Measurements from ENCODE around the gene NLGN4X. TPM values are rescaled to one million over a fixed set of nuclear protein-coding genes. Genes with fewer than 3 reads are reported as not detected.

Gene NLGN4X
- total RNA-seq, 1 experiment from 2014 or later, result 183 TPM

DNA sequence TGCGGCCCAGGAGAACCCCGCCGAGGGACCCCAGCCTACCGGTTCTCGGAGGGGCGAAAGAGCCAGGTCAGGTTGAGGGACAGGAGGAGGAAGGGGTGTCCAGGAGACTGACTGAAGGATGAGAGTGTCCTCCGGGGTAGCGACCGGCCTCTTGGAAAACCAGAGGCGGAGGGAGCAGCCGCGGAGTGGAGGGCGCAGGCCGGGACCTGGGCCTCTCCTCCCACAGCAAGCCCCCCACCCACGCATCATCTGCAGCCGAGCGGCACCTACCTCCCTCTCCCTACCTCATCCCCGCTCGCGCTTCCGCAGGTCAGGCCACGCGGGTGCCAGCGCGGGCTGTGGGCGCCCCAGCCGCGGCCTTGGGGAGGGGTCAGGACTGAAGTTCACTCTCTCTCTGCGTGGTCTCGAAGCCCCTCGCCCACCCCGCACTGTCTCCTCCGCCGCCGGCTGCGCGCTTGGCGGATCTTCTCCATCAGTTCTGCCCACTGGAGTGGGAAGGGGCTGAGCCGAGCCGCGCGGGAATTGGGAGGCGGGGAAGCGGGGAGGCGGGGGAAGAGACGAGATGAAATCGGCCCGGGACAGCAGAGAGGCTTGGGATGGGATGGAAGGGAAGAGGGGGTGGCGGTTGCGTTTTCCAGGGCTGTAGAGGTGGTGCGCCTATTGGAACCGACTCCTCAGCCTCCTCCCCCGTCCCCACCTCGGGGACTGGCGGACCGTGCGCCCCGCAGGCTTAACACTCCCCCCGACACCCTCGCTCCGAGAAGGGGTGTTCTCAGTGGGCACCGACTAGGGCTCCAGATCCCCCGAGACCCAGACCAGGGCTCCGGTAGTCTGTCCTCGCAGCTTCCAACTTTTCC lies 1.8 kb downstream of the NLGN4X start:
- DNase-seq, result peak; percentile 67
- H3K27ac ChIP-seq (ENCODE audit: low read length), result peak overlapping the region; percentile 98
- peak overlapping the region; percentile 94 for H3K4me3 ChIP-seq (ENCODE audit: low read length)
- H3K9me3 ChIP-seq (ENCODE audit: low read length), result no peaks in the 10 kb centered on the region
- peak overlapping the region; percentile 98 for H3K9ac ChIP-seq (ENCODE audit: low read length)
- peak overlapping the region; percentile 89 for H3K4me2 ChIP-seq (ENCODE audit: low read depth, low read length, poor library complexity, severe bottlenecking)
- H3K36me3 ChIP-seq (ENCODE audit: insufficient read depth, low read length), result peaks cover 24% of the 10 kb centered on the region
- peaks cover 67% of the 10 kb centered on the region for H3K79me2 ChIP-seq (ENCODE audit: low read length)
- no peaks in the 10 kb centered on the region for H3K27me3 ChIP-seq (ENCODE audit: low read length)
- peaks cover 45% of the 10 kb centered on the region for H4K20me1 ChIP-seq (ENCODE audit: insufficient read depth, low read depth, low read length)
- H3K9me2 ChIP-seq (replicated peaks; ENCODE audit: insufficient read depth, low read length), result no peaks in the 10 kb centered on the region
- no peak overlapping the region for H2AFZ ChIP-seq (ENCODE audit: low read length)
- H3K4me1 ChIP-seq (ENCODE audit: low read length), result peaks cover 64% of the 10 kb centered on the region

DNA sequence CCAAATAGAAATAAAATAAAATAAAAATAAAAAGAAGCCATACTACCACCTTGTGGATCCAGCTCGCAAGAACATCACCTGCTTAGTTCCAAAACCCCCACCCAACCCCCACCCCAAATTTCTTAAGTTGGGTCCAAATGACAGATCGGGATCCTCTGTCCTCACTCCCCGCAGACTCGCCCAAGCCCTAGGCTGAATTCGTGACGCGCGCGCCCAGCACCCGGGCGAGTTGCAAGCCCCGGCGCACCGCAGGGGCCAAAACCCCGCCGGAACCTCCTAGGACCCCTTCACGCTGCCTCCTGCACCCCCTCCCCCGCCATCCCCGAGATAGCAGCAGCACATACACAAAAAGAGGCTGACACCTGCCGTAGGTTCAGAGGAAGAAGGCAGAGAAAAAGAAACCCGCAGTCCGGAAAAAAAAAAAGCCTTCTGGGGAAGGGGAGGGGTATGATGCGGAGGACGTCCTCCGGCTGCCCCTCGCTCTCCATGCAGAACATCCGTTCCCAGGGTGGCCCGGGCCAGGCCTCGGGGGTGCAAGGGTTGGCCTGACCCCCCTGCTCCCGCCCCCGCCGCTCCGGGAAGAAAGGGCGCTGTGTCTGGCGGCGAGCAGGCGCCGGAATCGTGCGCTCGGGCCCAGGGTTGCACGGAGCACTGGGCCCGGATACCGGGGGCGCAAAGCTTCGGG lies 2.6 kb downstream of the NLGN4X start:
- Histone ChIP-seq H3K9me3 (ENCODE audit: low read length) (no peaks in the 10 kb centered on the region), H3K4me3 (ENCODE audit: low read length) (peak overlapping the region; percentile 94), H3K27me3 (ENCODE audit: low read length) (no peaks in the 10 kb centered on the region), H3K79me2 (ENCODE audit: low read length) (peaks cover 75% of the 10 kb centered on the region), H3K27ac (ENCODE audit: low read length) (peak overlapping the region; percentile 98), H3K4me1 (ENCODE audit: low read length) (peaks cover 69% of the 10 kb centered on the region), H3K9me2 (replicated peaks; ENCODE audit: insufficient read depth, low read length) (no peaks in the 10 kb centered on the region), H3K36me3 (ENCODE audit: insufficient read depth, low read length) (peaks cover 29% of the 10 kb centered on the region), H3K9ac (ENCODE audit: low read length) (peak overlapping the region; percentile 98), H4K20me1 (ENCODE audit: insufficient read depth, low read depth, low read length) (peaks cover 51% of the 10 kb centered on the region), H3K4me2 (ENCODE audit: low read depth, low read length, poor library complexity, severe bottlenecking) (peak overlapping the region; percentile 89), H2AFZ (ENCODE audit: low read length) (no peak overlapping the region)
- peak; percentile 69 for DNase-seq

DNA sequence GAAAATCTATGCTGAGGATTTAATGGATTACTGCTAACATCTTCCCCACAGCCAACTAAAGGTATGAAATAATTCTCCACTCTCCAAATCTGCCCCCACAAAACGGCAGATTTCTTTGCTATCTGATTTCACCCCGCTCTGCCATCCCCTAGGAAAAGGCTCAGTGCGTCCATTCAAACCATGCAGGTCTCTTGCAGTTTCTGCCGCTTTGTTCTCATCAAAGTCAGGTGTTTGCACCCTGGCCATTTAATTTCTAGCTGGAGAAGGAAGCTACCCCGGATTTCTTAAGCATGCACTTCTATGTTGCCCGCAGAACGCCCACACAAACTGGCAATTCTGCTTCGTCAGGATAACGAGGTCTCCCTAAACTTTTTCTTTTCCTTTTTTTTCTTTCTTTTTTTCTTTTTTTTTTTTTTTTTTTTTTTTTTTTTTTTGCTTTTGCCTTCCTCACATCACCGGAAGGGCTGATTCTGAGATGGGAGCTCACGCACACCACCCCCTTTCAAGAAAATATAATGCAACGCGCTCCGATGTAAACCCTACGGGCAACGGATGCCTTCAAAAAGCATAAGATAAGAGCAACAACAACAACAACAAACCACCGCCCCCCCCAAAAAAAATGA lies 3.3 kb downstream of the NLGN4X start:
- Histone ChIP-seq H3K4me3 (ENCODE audit: low read length) (peak overlapping the region; percentile 94), H3K27me3 (ENCODE audit: low read length) (no peaks in the 10 kb centered on the region), H3K27ac (ENCODE audit: low read length) (peak overlapping the region; percentile 98), H3K9ac (ENCODE audit: low read length) (peak overlapping the region; percentile 98), H2AFZ (ENCODE audit: low read length) (no peak overlapping the region), H3K9me3 (ENCODE audit: low read length) (no peaks in the 10 kb centered on the region), H3K36me3 (ENCODE audit: insufficient read depth, low read length) (peaks cover 30% of the 10 kb centered on the region), H3K79me2 (ENCODE audit: low read length) (peaks cover 81% of the 10 kb centered on the region), H4K20me1 (ENCODE audit: insufficient read depth, low read depth, low read length) (peaks cover 54% of the 10 kb centered on the region), H3K9me2 (replicated peaks; ENCODE audit: insufficient read depth, low read length) (no peaks in the 10 kb centered on the region), H3K4me1 (ENCODE audit: low read length) (peaks cover 67% of the 10 kb centered on the region), H3K4me2 (ENCODE audit: low read depth, low read length, poor library complexity, severe bottlenecking) (peak overlapping the region; percentile 89)
- peak; percentile 76 for DNase-seq

DNA sequence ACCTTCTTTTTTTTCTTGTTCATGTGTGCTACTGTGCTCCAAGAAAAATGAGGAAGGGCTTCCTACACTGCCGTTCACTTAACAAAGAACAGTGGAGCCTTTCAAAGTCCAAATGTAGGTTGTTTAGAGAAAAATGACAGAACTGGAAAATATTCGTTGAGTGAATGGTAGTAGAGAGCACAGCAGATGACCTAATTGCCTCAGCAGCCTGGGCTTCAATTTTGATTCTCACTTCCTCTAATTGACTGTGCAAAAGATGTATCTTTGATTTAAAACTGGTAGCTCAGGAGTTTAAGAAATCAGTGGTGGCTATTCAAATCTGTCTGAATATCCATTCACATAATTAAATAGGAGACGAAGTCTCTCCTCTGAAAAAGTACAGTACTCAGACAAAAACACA lies 5.2 kb downstream of the NLGN4X start:
- Histone ChIP-seq H3K36me3 (ENCODE audit: insufficient read depth, low read length) (peaks cover 40% of the 10 kb centered on the region), H4K20me1 (ENCODE audit: insufficient read depth, low read depth, low read length) (peaks cover 65% of the 10 kb centered on the region), H3K9ac (ENCODE audit: low read length) (peak overlapping the region; percentile 40), H3K4me3 (ENCODE audit: low read length) (peak overlapping the region; percentile 62), H3K4me1 (ENCODE audit: low read length) (peaks cover 72% of the 10 kb centered on the region), H3K27ac (ENCODE audit: low read length) (peak overlapping the region; percentile 98), H2AFZ (ENCODE audit: low read length) (no peak overlapping the region), H3K27me3 (ENCODE audit: low read length) (no peaks in the 10 kb centered on the region), H3K79me2 (ENCODE audit: low read length) (peaks cover 99% of the 10 kb centered on the region), H3K9me3 (ENCODE audit: low read length) (no peaks in the 10 kb centered on the region), H3K9me2 (replicated peaks; ENCODE audit: insufficient read depth, low read length) (no peaks in the 10 kb centered on the region), H3K4me2 (ENCODE audit: low read depth, low read length, poor library complexity, severe bottlenecking) (peak overlapping the region; percentile 89)
- DNase-seq, result peak; percentile 90

DNA sequence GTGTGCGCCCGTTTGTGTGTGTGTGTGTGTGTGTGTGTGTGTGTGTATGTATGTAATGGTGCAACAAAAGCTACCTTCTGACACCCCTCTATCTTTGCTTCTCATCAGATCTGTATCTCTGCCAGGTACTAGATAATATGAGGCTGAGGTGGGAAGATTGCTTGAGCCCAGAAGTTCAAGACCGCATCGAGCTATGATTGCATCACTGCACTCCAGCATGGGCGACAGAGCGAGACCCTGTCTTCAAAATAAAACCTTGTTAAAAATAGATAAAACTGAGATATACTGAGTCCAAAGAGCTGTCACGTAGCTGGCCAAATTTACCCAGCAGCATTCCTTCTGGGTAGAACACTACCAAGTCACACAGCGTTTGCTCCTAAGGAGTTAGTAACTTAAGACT lies 18.4 kb downstream of the NLGN4X start:
- Histone ChIP-seq H4K20me1 (ENCODE audit: insufficient read depth, low read depth, low read length) (peaks cover 92% of the 10 kb centered on the region), H3K4me2 (ENCODE audit: low read depth, low read length, poor library complexity, severe bottlenecking) (peak overlapping the region; percentile 45), H3K9ac (ENCODE audit: low read length) (peak overlapping the region; percentile 6; the same call in 1 of the 2 replicates), H3K27me3 (ENCODE audit: low read length) (no peaks in the 10 kb centered on the region), H3K4me3 (ENCODE audit: low read length) (peak overlapping the region; percentile 9; the same call in 1 of the 2 replicates), H3K27ac (ENCODE audit: low read length) (peak overlapping the region; percentile 67), H3K9me3 (ENCODE audit: low read length) (no peaks in the 10 kb centered on the region), H2AFZ (ENCODE audit: low read length) (no peak overlapping the region), H3K36me3 (ENCODE audit: insufficient read depth, low read length) (peaks cover 75% of the 10 kb centered on the region), H3K4me1 (ENCODE audit: low read length) (peaks cover 99% of the 10 kb centered on the region), H3K9me2 (replicated peaks; ENCODE audit: insufficient read depth, low read length) (no peaks in the 10 kb centered on the region), H3K79me2 (ENCODE audit: low read length) (peaks cover 100% of the 10 kb centered on the region)
- DNase-seq, result peak; percentile 70

DNA sequence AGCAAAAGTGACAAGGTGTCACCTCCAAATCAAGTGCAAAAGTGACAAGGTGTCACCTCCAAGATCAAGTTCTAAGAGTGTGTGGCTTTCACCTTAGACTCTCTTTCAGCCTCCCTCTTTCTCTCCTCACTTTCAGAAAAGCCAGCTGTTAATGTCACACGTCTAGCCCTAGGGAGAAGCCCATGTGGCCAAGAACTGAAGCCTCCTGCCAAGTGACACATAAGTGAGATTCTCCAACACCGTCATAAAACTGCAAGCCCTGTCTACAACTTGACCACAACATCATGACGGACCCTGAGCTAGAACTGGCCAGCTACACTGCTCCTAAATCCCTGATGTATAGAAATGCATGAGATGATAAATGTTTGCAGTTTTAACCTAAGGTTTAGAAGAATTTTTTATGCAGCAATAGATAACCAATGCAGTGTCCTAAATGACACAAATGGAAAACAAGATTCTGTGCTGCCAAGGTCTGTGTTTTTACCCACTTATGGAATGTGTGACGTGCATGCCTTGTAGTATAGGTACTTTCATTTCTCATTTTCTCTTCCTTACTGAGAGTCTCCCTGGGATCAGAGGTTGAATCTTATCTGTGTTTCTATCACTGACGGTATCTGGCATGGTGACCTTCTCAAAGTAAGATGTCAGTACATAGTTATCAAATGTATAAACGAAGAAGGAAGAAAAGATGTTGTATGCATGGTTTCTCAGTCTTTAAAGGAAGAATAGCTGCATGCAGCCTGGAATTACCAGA lies 25.0 kb downstream of the NLGN4X start:
- Histone ChIP-seq H3K4me1 (ENCODE audit: low read length) (peaks cover 94% of the 10 kb centered on the region), H3K9ac (ENCODE audit: low read length) (no peak overlapping the region), H3K9me3 (ENCODE audit: low read length) (no peaks in the 10 kb centered on the region), H3K36me3 (ENCODE audit: insufficient read depth, low read length) (peaks cover 49% of the 10 kb centered on the region), H2AFZ (ENCODE audit: low read length) (no peak overlapping the region), H3K27me3 (ENCODE audit: low read length) (no peaks in the 10 kb centered on the region), H3K4me2 (ENCODE audit: low read depth, low read length, poor library complexity, severe bottlenecking) (peak overlapping the region; percentile 12), H3K4me3 (ENCODE audit: low read length) (no peak overlapping the region), H3K79me2 (ENCODE audit: low read length) (peaks cover 99% of the 10 kb centered on the region), H3K9me2 (replicated peaks; ENCODE audit: insufficient read depth, low read length) (no peaks in the 10 kb centered on the region), H4K20me1 (ENCODE audit: insufficient read depth, low read depth, low read length) (peaks cover 91% of the 10 kb centered on the region), H3K27ac (ENCODE audit: low read length) (peak overlapping the region; percentile 67)
- DNase-seq, result no peak

DNA sequence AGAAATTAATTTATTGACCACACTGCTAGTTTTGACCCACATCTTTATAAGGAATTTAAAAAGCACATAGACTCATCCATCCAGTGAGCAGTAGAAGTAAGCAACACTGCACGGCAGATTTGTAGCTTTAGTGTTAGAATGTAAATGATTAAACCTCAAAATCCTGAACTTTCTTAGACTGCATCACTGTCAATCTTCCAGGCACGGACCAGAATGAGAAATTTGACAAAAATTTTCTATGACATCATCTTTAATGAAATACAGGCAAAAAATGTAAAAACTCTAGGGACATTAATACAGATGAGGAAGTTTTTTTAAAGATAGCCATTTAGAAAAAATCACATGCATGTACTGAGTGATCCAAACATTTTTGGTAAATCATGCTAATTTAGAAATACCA lies 29.2 kb downstream of the NLGN4X start:
- H3K27ac ChIP-seq (ENCODE audit: low read length), result peak overlapping the region; percentile 41
- H3K9me3 ChIP-seq (ENCODE audit: low read length), result no peaks in the 10 kb centered on the region
- H3K9ac ChIP-seq (ENCODE audit: low read length), result no peak overlapping the region
- H3K4me1 ChIP-seq (ENCODE audit: low read length), result peaks cover 71% of the 10 kb centered on the region
- H3K4me2 ChIP-seq (ENCODE audit: low read depth, low read length, poor library complexity, severe bottlenecking), result no peak overlapping the region
- peaks cover 75% of the 10 kb centered on the region for H4K20me1 ChIP-seq (ENCODE audit: insufficient read depth, low read depth, low read length)
- H3K79me2 ChIP-seq (ENCODE audit: low read length), result peaks cover 98% of the 10 kb centered on the region
- H2AFZ ChIP-seq (ENCODE audit: low read length), result no peak overlapping the region
- peaks cover 31% of the 10 kb centered on the region for H3K36me3 ChIP-seq (ENCODE audit: insufficient read depth, low read length)
- H3K27me3 ChIP-seq (ENCODE audit: low read length), result no peaks in the 10 kb centered on the region
- H3K4me3 ChIP-seq (ENCODE audit: low read length), result no peak overlapping the region
- no peaks in the 10 kb centered on the region for H3K9me2 ChIP-seq (replicated peaks; ENCODE audit: insufficient read depth, low read length)
- no peak for DNase-seq

Data from Karpas-422 (cell line).